Transverse colon (tissue), 3 donors: Measurements from ENCODE around the gene SYNJ2.

ENCODE experiments used
- CTCF ChIP-seq, 5 experiments: fragments of 200-600 bp in 3 of 5; fragments of 450-650 bp in 2 of 5; sonication (generic) in 3 of 5; IDR thresholded peaks; 1 replicate in 2 of 5; 2 replicates in 3 of 5; pipeline ENCODE4 v1.5.1; 2016 to 2017; ENCODE audit warnings: antibody characterized with exemption in 5 of 5, inconsistent platforms in 3 of 5, mild to moderate bottlenecking in 2 of 5, moderate library complexity in 1 of 5
- EP300 ChIP-seq: sonication (generic); formaldehyde crosslinking; IDR thresholded peaks from one replicate; pipeline ENCODE4 v1.6.1; 2017; ENCODE audit warnings: antibody characterized with exemption, low read depth
- POLR2A ChIP-seq: fragments of 450-650 bp; IDR thresholded peaks from one replicate; pipeline ENCODE4 v1.6.1; 2016; ENCODE audit warnings: antibody characterized with exemption, mild to moderate bottlenecking, moderate library complexity

GRCh38 chr6:158110986-158111385 lies 129.3 kb downstream of the SYNJ2 start:
- TF ChIP-seq POLR2A: no peak
- TF ChIP-seq CTCF (IDR thresholded peaks at IDR 0.05): no peak
- TF ChIP-seq EP300: no peak
